HEK293T (cell line): ENCODE results near the gene DZIP1.

Source experiments
- BHLHE40 ChIP-seq: fragments of 450-650 bp; IDR thresholded peaks from 2 replicates; pipeline ENCODE4 v1.6.1; 2016; ENCODE audit warnings: mild to moderate bottlenecking, moderate library complexity, borderline replicate concordance
- FOXM1 ChIP-seq: fragments of 450-650 bp; IDR thresholded peaks from 2 replicates; pipeline ENCODE4 v1.6.1; 2017; ENCODE audit warnings: mild to moderate bottlenecking, borderline replicate concordance
- SP1 ChIP-seq: fragments of 450-650 bp; IDR thresholded peaks from 2 replicates; pipeline ENCODE4 v1.6.1; 2017
- TARDBP ChIP-seq: fragments of 450-650 bp; IDR thresholded peaks from 2 replicates; pipeline ENCODE4 v1.6.1; 2016

DNA sequence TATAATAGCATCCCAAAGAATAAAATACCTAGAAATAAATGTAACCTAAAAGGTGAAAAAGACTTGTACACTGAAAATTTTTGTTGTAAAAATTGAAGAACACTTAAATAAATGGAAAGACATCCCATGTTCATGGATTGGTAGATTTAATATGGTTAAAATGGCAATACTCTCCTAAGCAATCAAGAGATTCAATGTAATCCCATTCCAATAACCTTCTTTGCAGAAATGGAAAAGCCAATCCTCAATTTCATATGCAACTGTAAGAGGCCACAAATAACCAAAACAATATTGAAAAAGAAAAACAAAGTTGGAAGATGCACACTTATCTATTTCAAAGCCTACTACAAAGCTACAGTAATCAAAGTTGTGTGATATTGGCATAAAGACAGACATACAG, 17.7 kb downstream of the DZIP1 start:
- TF ChIP-seq FOXM1 (no peak), TARDBP (no peak), SP1 (no peak), BHLHE40 (no peak)
